AG08395 (cell line): ENCODE measurements around the gene PLCH1.
"Not testable (repeated sequence)": the region's sequence is repeated elsewhere in the genome, so short reads cannot be mapped to it uniquely, and the experiment has no call there.

Experiments used
- DNase-seq: peaks from one replicate; pipeline ENCODE4 v3.0.0; 2012; ENCODE audit warnings: mixed read lengths, low spot score

The PLCH1 gene

GRCh38 chr3:155641956-155642355 is 102.9 kb downstream of the PLCH1 start:
- DNase-seq, result no peak

GRCh38 chr3:155640098-155640497 is 104.8 kb downstream of the PLCH1 start:
- no peak for DNase-seq

GRCh38 chr3:155639462-155640055 is 105.3 kb downstream of the PLCH1 start:
- DNase-seq, result no peak

GRCh38 chr3:155638461-155638860 is 106.4 kb downstream of the PLCH1 start:
- DNase-seq, result not testable (repeated sequence)

DNA sequence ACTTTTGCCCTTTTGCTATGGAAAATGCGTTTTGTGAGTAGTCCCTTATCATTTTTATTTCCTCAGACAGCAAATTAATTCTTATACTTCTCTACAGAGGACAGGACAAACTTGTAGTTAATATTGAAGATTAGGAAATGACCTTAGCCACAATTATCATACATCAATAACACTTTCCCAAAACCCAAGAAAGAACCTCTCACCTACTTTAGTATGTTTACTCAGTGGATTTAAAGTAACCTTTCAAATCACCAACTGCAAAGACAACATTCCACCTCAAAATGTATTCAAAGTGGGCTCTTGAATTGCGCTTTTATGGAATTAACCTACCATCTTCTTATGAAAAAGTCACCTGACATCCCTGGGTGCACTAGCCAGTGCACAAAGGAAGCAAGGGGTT is 107.3 kb downstream of the PLCH1 start:
- DNase-seq, result no peak

- no peak for DNase-seq
These were observed 109.8 kb downstream of the PLCH1 start for GRCh38 chr3:155635056-155635455.

- DNase-seq, result no peak
These were observed 110.7 kb downstream of the PLCH1 start for GRCh38 chr3:155634121-155634719.

DNA sequence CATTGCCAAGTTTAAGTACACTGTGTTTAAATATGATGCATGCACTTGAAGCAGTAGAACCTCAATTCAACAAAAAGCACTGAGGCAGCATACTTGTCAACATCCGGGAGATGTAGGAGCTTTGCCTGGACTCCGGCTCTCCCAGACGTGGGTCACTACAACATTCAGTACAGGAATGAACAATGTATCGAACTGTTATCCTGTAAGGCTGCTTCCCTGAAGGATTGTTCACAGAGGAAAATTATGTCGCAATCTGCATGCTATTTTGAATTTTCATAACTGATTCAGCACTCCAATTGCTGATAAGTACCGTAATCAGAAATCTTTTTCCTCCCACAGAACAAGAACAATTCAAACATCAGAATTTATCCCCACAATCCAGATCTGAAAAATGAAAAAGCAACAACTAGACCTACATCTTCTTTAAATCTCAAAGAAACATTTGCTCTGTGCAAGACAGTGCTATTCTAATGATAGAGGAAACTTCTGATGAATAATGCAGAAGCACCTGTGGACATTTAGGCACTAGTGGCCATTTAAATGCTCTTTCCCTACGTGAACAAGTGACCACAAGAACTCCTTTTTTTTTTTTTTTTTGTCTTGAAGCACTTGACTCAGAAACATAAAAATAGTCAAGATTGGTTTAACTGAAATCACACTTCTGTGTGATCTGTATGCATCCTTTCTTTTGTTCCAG is 113.4 kb downstream of the PLCH1 start:
- no peak for DNase-seq

GRCh38 chr3:155629556-155629955 is 115.3 kb downstream of the PLCH1 start:
- DNase-seq, result no peak

- no peak for DNase-seq
These were observed 115.8 kb downstream of the PLCH1 start for GRCh38 chr3:155629056-155629455.

DNA sequence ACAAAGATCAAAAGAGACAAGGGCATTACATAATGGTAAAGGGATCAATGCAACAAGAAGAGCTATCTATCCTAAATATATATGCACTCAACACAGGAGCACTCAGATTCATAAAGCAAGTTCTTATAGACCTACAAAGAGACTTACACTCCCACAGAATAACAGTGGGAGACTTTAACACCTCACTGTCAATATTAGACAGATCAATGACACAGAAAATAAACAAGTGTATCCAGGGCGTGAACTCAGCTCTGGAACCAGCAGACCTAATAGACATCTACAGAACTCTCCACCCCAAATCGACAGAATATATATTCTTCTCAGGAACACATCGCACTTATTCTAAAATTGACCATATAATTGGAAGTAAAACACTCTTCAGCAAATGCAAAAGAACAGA is 122.2 kb downstream of the PLCH1 start:
- DNase-seq, result not testable (repeated sequence)

- not testable (repeated sequence) for DNase-seq
These were observed 124.3 kb downstream of the PLCH1 start for GRCh38 chr3:155620552-155620951.

DNA sequence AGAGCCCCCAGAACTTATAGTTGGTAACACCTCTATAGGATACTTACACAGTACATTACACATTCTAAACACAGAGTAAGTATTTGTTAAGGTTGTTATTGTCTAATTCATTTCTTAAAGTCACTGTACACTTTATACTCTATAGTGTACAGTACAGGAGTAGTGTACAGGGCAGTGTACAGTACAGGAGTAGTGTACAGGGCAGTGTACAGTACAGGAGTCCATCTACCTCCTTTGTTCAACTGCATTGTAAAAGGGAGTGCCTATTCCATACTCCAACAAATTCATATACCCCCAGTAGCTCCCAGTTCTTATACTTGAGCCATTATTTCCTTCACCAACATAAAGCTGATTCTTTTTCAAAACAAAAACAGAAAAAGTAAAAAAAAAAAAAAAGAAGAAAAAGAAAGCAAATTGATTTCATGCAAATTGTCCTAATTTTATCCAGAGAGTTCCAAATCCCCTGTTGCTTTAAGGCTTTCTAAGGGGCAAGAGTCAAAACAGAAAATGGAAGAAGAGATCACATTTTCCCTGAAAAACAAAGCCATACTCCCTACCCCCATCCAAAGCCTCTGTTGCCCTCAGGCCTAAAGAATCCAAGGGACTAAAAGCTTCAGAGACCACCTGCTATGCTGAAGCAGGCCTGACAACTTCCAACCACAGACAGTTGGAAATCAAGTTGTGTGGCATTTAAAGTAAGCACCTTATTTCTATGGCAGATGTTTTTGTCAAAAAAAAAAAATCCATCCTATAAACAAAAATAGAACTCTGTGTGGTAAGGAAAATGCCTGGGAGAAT is 125.6 kb downstream of the PLCH1 start:
- DNase-seq, result no peak

DNA sequence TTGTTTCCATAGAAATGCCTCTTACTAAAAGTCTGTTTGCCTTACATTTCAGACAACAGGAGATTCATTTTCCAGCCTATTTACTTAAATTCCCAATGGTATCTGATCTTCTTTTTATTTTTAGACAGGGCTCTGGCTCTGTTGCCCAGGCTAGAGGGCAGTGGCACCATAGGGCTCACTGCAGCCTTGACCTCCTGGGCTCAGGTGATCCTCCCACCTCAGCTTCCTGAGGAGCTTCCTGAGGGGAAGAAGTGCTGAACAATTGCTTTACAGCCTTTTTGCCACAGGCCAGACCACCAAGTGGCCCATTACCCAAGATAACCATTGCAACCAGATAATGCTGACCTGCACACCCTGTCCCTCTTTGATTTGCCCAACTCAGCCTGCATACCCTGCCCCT is 126.3 kb downstream of the PLCH1 start:
- DNase-seq, result no peak

DNA sequence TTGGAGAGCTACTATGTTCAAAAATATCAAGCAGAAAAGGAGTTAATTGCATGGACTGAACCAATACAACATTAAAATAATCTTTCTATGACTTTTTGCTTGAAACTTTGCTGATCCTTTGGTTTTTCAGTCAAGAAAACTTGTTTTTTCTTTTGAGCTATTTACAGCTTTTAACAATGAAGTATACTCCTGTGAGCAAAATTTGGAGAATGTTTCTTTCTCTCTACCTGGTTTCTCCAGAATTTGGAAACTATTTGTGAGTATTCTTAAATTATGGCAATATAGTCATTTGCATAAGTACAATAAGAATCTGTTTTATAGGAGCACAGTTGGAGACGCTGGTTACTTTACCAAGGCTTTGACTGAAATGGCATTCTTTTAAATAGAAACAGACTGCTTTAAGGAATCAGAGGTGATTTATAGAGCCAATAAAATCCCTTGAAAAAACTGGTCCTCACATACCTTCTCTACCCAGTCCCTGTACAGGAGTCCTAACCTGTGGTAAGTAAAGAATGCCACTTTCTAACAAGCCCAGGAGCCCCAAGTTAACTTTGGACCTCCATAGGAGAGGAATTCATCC is 127.4 kb downstream of the PLCH1 start:
- no peak for DNase-seq

- DNase-seq, result not testable (repeated sequence)
These were observed 129.7 kb downstream of the PLCH1 start for GRCh38 chr3:155615141-155615540.

DNA sequence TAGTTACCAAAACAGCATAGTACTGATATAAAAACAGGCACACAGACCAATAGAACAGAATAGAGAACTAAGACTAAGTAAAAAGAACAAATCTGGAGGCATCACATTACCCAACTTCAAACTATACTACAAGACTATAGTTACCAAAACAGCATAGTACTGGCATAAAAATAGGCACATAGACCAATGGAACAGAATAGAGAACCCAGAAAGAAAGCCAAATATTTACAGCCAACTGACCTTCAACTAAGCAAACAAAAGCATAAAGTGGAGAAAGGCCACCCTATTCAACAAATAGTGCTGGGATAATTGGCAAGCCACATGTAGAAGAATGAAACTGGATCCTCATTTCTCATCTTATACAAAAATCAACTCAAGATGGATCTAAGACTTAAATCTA is 130.5 kb downstream of the PLCH1 start:
- DNase-seq, result not testable (repeated sequence)

DNA sequence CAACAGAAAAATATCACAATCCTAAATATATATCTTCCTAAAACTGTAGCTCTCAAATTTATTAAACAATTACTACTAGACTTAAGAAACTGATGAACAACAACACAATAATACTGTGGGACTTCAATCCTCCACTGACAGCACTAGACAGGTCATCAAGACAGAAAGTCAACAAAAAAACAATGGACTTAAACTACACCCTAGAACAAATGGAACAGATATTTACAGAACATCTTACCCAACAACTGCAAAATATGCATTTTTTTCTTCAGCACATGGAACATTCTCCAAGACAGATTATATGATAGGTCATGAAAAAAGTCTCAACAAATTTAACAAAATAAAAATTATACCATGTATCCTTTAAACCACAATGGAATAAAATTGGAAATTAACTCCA is 133.4 kb downstream of the PLCH1 start:
- DNase-seq, result no peak

DNA sequence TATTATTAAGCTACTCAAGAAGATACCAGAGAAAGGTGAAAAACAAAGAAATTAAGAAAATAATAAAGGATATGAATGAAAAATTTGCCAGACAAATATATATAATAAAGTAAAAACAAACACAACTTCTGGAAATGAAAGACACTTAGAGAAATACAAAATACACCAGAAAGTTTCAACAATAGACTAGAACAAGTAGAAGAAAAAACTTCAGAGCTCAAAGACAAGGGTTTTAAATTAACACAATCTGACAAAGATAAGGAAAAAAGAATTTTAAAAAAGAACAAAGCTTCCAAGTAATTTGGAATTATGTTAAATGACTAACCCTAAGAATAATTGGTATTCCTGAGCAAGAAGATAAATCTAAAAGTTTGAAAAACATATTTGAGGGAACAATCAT is 135.3 kb downstream of the PLCH1 start:
- no peak for DNase-seq

- no peak for DNase-seq
These were observed 136.5 kb downstream of the PLCH1 start for GRCh38 chr3:155608228-155608920.

- no peak for DNase-seq
These were observed 137.1 kb downstream of the PLCH1 start for GRCh38 chr3:155607761-155608160.

DNA sequence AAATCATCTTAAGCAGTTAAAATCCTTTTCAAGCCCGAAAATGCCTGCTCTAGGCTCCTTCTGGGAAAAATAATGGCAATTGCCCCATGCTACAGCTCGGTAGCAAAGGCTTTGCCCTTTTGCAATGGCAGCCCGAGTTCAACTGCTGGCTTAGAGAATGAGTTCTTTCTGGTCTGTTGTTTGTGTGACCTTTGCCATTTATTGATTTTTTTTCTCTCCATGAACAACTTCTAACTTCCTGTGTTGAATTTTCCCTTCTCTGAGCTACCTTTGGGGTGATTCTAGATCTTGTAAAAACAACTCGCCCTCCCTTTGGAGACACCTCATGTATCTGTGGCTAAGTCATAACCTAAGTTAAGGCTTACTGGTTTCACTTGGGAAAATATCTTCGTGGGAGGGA is 139.3 kb downstream of the PLCH1 start:
- no peak for DNase-seq
